Kidney (tissue), 14 donors: ENCODE data around the gene VAV2. TPM values are rescaled to one million over a fixed set of nuclear protein-coding genes. Genes with fewer than 3 reads are reported as not detected.
"Not testable (repeated sequence)": the region's sequence is repeated elsewhere in the genome, so short reads cannot be mapped to it uniquely, and the experiment has no call there.

Experiments
- DNase-seq, 5 donors: peaks; one replicate each; pipeline ENCODE4 v3.0.0-alpha.2; 2013 to 2020
- FAIRE-seq: peaks from 2 replicates; lab custom pipeline; 2012; peaks lifted over from hg19 to GRCh38; lab: Jason Lieb, UNC
- H3K27ac ChIP-seq, 2 donors: one replicate each; pipeline ENCODE4 v1.7.0; 2013; ENCODE audit warnings: low read depth in 2 of 2, low read length in 2 of 2, inconsistent platforms in 1 of 2
- H3K27me3 ChIP-seq: one replicate; pipeline ENCODE4 v1.7.1; 2013; ENCODE audit warnings: low read length, inconsistent platforms; ENCODE audit not compliant: control insufficient read depth, insufficient read depth
- H3K36me3 ChIP-seq, 3 donors: one replicate each; pipeline versions ENCODE4 v1.7.0 to v1.7.1; 2013; ENCODE audit warnings: low read length in 3 of 3, control low read depth in 1 of 3, inconsistent platforms in 1 of 3; ENCODE audit not compliant: insufficient read depth in 3 of 3, control insufficient read depth in 2 of 3
- H3K4me1 ChIP-seq, 3 donors: one replicate each; pipeline versions ENCODE4 v1.7.0 to v1.7.1; 2013; ENCODE audit warnings: low read length in 3 of 3, inconsistent platforms in 1 of 3, low read depth in 1 of 3; ENCODE audit not compliant: control insufficient read depth in 2 of 3, insufficient read depth in 2 of 3
- H3K4me3 ChIP-seq, 3 donors: one replicate each; pipeline versions ENCODE4 v1.7.0 to v1.8.1; 2013; ENCODE audit warnings: low read length in 3 of 3, control low read depth in 1 of 3, inconsistent platforms in 1 of 3
- H3K9ac ChIP-seq, 3 donors: one replicate each; pipeline versions ENCODE4 v1.7.0 to v1.7.1; 2013; ENCODE audit warnings: low read length in 3 of 3, control low read depth in 1 of 3, inconsistent platforms in 1 of 3
- H3K9me3 ChIP-seq, 3 donors: one replicate each; pipeline versions ENCODE4 v1.7.0 to v1.7.1; 2013; ENCODE audit warnings: low read length in 3 of 3, control low read depth in 1 of 3, inconsistent platforms in 1 of 3; ENCODE audit not compliant: control insufficient read depth in 2 of 3, insufficient read depth in 1 of 3
- intact Hi-C: fragments of 100-400 bp; cut with DNase I; formaldehyde crosslinking; loops from one replicate; pipeline ENCODE4 v1.11.1; 2022
- polyA plus RNA-seq: library from polyadenylated mRNA; stranded (reverse); fragments of 350-450 nt; fragmentation: Illumina TruSeq; extraction: RNeasy Lipid Tissue Mini Kit (QIAGEN cat#74804); gene quantifications from one replicate; pipeline ENCODE4 v1.2.3, GENCODE V29; 2014; ENCODE audit warnings: low read depth, low replicate concordance; ENCODE audit not compliant: insufficient read depth
- total RNA-seq: library from RNA; stranded (reverse); fragmentation: NEBNext Ultra II Directional; extraction: Animal tissue kit (Norgen Biotek cat#: 25700); gene quantifications from one replicate; pipeline ENCODE4 v1.2.1, GENCODE V29; 2021
- TF ChIP-seq, protein P1 (sequence below): IDR thresholded peaks from 3 replicates; pipeline ENCODE4 v1.5.1; 2012; ENCODE audit warnings: mild to moderate bottlenecking, moderate library complexity, borderline replicate concordance; ENCODE audit not compliant: insufficient read depth; ENCODE audit errors: extremely low read depth
- donor health status: control.
- donor health status: control.
- donor health status: control.
- donor health status: control.
- donor health status: control.
- donor health status: DM: yes; HTN: yes; CAD: no.
- donor health status: Normal renal cell carcinoma (clear cell type).

The VAV2 gene
- total and polyA plus RNA-seq, 2 donors from 2014 or later: 22.3 to 47.1 TPM

DNA sequence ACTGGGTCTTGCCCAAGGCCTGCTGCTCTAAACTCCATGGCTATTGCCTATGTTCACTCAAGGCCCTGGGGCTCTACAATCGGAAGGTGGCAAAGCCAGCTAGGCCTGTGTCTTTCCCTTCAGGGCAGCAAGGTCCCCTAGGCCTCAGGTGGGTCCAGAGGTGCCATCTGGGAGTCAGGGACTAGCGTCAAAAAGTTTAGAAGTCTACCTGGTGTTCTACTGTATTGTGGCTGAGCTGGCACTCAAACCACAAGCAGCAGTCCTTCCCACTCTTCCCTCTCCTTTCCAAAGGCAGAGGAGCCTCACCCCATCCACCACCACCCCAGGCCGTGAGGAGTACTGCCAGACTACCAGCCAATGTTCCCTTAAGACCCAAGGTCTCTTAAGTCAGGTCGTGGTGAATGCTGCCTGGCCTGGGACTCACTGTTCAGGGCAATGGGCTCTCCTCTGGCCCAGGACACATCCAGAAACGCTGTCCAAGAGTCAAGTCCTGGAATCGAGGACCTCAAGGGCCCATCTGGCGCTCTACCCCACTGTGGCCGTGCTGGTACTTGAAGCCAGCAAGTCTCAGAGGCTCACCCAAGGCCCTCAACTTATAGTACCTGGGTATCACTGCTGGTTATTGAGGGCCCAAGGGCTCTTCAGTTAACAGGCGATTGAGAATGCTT lies 241.0 kb downstream of the VAV2 start:
- H3K27me3 ChIP-seq: no peaks in the 10 kb centered on the region
- no peak overlapping the region for H3K27ac ChIP-seq
- no peak overlapping the region for H3K4me3 ChIP-seq
- H3K4me1 ChIP-seq: no peaks in the 10 kb centered on the region
- FAIRE-seq: no peak
- intact Hi-C loops: no loop called here
- H3K9me3 ChIP-seq: no peaks in the 10 kb centered on the region
- peak in 1 of 5 donors; percentile 37 for DNase-seq
- no peak overlapping the region for H3K9ac ChIP-seq
- H3K36me3 ChIP-seq: no peaks in the 10 kb centered on the region
- TF ChIP-seq, protein P1, sequence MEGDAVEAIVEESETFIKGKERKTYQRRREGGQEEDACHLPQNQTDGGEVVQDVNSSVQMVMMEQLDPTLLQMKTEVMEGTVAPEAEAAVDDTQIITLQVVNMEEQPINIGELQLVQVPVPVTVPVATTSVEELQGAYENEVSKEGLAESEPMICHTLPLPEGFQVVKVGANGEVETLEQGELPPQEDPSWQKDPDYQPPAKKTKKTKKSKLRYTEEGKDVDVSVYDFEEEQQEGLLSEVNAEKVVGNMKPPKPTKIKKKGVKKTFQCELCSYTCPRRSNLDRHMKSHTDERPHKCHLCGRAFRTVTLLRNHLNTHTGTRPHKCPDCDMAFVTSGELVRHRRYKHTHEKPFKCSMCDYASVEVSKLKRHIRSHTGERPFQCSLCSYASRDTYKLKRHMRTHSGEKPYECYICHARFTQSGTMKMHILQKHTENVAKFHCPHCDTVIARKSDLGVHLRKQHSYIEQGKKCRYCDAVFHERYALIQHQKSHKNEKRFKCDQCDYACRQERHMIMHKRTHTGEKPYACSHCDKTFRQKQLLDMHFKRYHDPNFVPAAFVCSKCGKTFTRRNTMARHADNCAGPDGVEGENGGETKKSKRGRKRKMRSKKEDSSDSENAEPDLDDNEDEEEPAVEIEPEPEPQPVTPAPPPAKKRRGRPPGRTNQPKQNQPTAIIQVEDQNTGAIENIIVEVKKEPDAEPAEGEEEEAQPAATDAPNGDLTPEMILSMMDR: no peak

DNA sequence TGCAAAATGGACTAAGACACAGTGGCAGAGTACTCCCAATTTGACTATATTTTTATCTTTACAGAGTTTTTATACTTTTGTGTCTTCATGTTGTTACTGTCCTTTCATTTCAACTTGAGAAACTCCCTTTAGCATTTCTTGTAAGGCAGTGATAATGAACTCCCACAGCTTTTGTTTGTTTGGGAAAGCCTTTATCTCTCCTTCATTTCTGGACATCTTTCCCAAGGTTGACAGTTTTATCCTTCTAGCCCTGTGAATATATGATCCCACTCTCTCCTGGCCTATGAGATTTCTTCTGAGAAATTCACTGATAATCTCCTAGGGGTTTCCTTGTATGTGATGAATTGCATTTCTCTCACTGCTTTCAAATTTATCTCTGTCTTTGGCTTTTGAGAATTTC lies 244.8 kb downstream of the VAV2 start:
- Histone ChIP-seq H3K4me3 (no peak overlapping the region), H3K9me3 (no peaks in the 10 kb centered on the region), H3K9ac (no peak overlapping the region), H3K4me1 (no peaks in the 10 kb centered on the region), H3K36me3 (no peaks in the 10 kb centered on the region), H3K27ac (no peak overlapping the region), H3K27me3 (no peaks in the 10 kb centered on the region)
- no peak for DNase-seq
- no peak for FAIRE-seq
- intact Hi-C loops: no loop called here
- TF ChIP-seq, protein P1: no peak

DNA sequence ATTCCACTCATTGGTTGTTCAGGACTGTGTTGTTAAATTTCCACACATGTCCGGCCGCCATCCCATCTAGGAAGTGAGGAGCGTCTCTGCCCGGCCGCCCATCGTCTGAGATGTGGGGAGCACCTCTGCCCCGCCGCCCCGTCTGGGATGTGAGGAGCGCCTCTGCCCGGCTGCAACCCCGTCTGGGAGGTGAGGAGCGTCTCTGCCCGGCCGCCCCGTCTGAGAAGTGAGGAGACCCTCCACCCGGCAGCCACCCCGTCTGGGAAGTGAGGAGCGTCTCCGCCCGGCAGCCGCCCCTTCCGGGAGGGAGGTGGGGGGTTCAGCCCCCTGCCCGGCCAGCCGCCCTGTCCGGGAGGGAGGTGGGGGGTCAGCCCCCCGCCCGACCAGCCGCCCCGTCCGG lies 247.6 kb downstream of the VAV2 start:
- H3K27me3 ChIP-seq: not testable (repeated sequence)

DNA sequence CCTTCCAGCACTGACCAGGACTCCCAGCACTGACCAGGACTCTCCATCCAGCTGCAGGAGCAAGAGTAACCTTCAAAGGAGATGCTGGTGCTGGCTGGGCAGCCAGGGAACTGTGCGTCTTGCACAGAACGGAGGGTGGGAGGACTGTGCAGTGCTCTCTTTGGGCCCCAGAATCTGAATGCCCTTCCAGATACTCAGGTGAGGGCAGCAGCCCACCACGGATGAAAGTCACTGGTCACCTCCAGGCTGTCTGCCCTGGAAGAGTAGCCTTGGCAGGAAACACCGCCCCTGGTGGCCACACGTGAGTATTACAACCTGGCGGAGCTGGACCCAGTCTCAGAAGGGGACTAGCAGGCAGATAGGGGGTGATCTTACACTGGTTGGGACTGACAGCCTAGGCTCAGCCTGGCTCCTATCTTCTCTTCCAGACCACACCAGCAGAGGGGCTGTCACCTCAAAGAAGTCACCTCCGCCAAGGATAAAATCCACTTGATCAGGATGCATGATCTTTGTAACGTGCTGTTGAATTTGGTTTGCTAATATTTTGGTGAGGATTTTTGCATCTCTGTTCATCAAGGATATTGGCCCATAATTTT lies 249.2 kb downstream of the VAV2 start:
- no peak overlapping the region for H3K4me3 ChIP-seq
- H3K27me3 ChIP-seq: no peaks in the 10 kb centered on the region
- FAIRE-seq (no peak), DNase-seq (peak; percentile 83 to 91 (median 89))
- no peak overlapping the region for H3K27ac ChIP-seq
- H3K9ac ChIP-seq: no peak overlapping the region
- H3K4me1 ChIP-seq: peaks cover 0 to 5% (median 0%) of the 10 kb centered on the region in 3 donors
- no peaks in the 10 kb centered on the region for H3K9me3 ChIP-seq
- TF ChIP-seq, protein P1: peak; percentile 97
- H3K36me3 ChIP-seq: no peaks in the 10 kb centered on the region
- intact Hi-C loops: no loop called here

More for the DNA sequence above, 247.6 kb downstream of the VAV2 start:
- H3K4me3 ChIP-seq, H3K4me1 ChIP-seq, FAIRE-seq, H3K9ac ChIP-seq, H3K9me3 ChIP-seq, H3K36me3 ChIP-seq, H3K27ac ChIP-seq, intact Hi-C loops: not testable (repeated sequence)
- DNase-seq: peak in 1 of 5 donors; percentile 34
